Retinal pigment epithelial cell (primary cell): ENCODE results near the gene PSMD11.

Experiments used
- DNase-seq: peaks from one replicate; pipeline ENCODE4 v3.0.0-alpha.2; 2010; ENCODE audit warnings: low read depth
- H3K4me3 ChIP-seq: 2 replicates; pipeline ENCODE4 v1.5.1; 2011; ENCODE audit warnings: mild to moderate bottlenecking, low read length, control low read depth, moderate library complexity
- CTCF ChIP-seq: conservative IDR thresholded peaks from 2 replicates; pipeline ENCODE4 v1.5.1; 2011; ENCODE audit warnings: low read depth, low read length, control low read depth, inconsistent platforms

The PSMD11 gene

GRCh38 chr17:32513579-32513978, 69.3 kb downstream of the PSMD11 start:
- TF ChIP-seq CTCF = no peak
- no peak for DNase-seq
- H3K4me3 ChIP-seq = no peak overlapping the region

GRCh38 chr17:32514606-32515005, 70.3 kb downstream of the PSMD11 start:
- H3K4me3 ChIP-seq = no peak overlapping the region
- DNase-seq = no peak
- no peak for TF ChIP-seq CTCF

GRCh38 chr17:32515677-32516383, 71.5 kb downstream of the PSMD11 start:
- DNase-seq = no peak
- H3K4me3 ChIP-seq = no peak overlapping the region
- TF ChIP-seq CTCF = no peak

GRCh38 chr17:32516450-32516849, 72.1 kb downstream of the PSMD11 start:
- TF ChIP-seq CTCF = no peak
- DNase-seq = no peak
- no peak overlapping the region for H3K4me3 ChIP-seq

- TF ChIP-seq CTCF = no peak
- DNase-seq = no peak
- H3K4me3 ChIP-seq = no peak overlapping the region
Observed at GRCh38 chr17:32516940-32517701, 72.8 kb downstream of the PSMD11 start.

GRCh38 chr17:32517982-32518381, 73.7 kb downstream of the PSMD11 start:
- DNase-seq = no peak
- no peak overlapping the region for H3K4me3 ChIP-seq
- TF ChIP-seq CTCF = no peak
